ENCODE measurements around the gene SLX9.

SLX9 gene

GRCh38 chr21:44947930-44948331 is 8.1 kb downstream of the SLX9 start:
- DNase-seq (ENCODE audit: low spot score) = no peak

- no peak for DNase-seq (ENCODE audit: low spot score)
Measured at GRCh38 chr21:44948426-44949120, 8.7 kb downstream of the SLX9 start.

- no peak for DNase-seq (ENCODE audit: low spot score)
Measured at GRCh38 chr21:44949161-44949778, 9.4 kb downstream of the SLX9 start.

GRCh38 chr21:44949779-44950198 is 10.0 kb downstream of the SLX9 start:
- peak; percentile 89 for DNase-seq (ENCODE audit: low spot score)

- DNase-seq (ENCODE audit: low spot score) = no peak
Measured at GRCh38 chr21:44950351-44950750, 10.5 kb downstream of the SLX9 start.

GRCh38 chr21:44951186-44951915 is 11.5 kb downstream of the SLX9 start:
- no peak for DNase-seq (ENCODE audit: low spot score)

GRCh38 chr21:44952116-44952928 is 12.5 kb downstream of the SLX9 start:
- DNase-seq (ENCODE audit: low spot score) = no peak

GRCh38 chr21:44952929-44953627 is 13.2 kb downstream of the SLX9 start:
- no peak for DNase-seq (ENCODE audit: low spot score)

GRCh38 chr21:44953628-44954021 is 13.8 kb downstream of the SLX9 start:
- DNase-seq (ENCODE audit: low spot score) = no peak

GRCh38 chr21:44954281-44954771 is 14.5 kb downstream of the SLX9 start:
- DNase-seq (ENCODE audit: low spot score) = no peak

GRCh38 chr21:44955141-44955797 is 15.4 kb downstream of the SLX9 start:
- no peak for DNase-seq (ENCODE audit: low spot score)

GRCh38 chr21:44955798-44956175 is 16.0 kb downstream of the SLX9 start:
- no peak for DNase-seq (ENCODE audit: low spot score)

GRCh38 chr21:44956356-44957046 is 16.7 kb downstream of the SLX9 start:
- DNase-seq (ENCODE audit: low spot score) = no peak

- DNase-seq (ENCODE audit: low spot score) = no peak
Measured at GRCh38 chr21:44957047-44957831, 17.4 kb downstream of the SLX9 start.

GRCh38 chr21:44957901-44958451 is 18.1 kb downstream of the SLX9 start:
- no peak for DNase-seq (ENCODE audit: low spot score)

- no peak for DNase-seq (ENCODE audit: low spot score)
Measured at GRCh38 chr21:44958471-44959191, 18.8 kb downstream of the SLX9 start.

- DNase-seq (ENCODE audit: low spot score) = no peak
Measured at GRCh38 chr21:44959376-44960091, 19.7 kb downstream of the SLX9 start.

All from D341Med (cell line).